Activated naive CD8-positive, alpha-beta T cell treated with anti-CD3 and anti-CD28 coated beads, Interleukin-2, amount 50 U/mL, for 24 hours (primary cell): ENCODE measurements around the gene LRRC3.
"Not testable (repeated sequence)": the region's sequence is repeated elsewhere in the genome, so short reads cannot be mapped to it uniquely, and the experiment has no call there.

ENCODE experiments used
- ATAC-seq: fragments of 150-1000 bp; cut with Tn5 transposase; one replicate; pipeline ENCODE4 v1.10.0; 2021
- DNase-seq: peaks from one replicate; pipeline ENCODE4 v3.0.0; 2021
- H3K27ac Mint-ChIP-seq: one replicate; pipeline ENCODE4 v1.8.0; 2021; ENCODE audit warnings: mild to moderate bottlenecking, mixed read lengths
- H3K27me3 Mint-ChIP-seq: one replicate; pipeline ENCODE4 v1.8.0; 2021; ENCODE audit warnings: mixed read lengths
- H3K36me3 Mint-ChIP-seq: one replicate; pipeline ENCODE4 v1.8.0; 2021; ENCODE audit warnings: low read depth, mixed read lengths
- H3K4me1 Mint-ChIP-seq: one replicate; pipeline ENCODE4 v1.8.0; 2021; ENCODE audit warnings: mixed read lengths
- H3K4me3 Mint-ChIP-seq: one replicate; pipeline ENCODE4 v1.8.0; 2021; ENCODE audit warnings: mild to moderate bottlenecking, moderate library complexity, mixed read lengths
- H3K9me3 Mint-ChIP-seq: one replicate; pipeline ENCODE4 v1.8.0; 2021; ENCODE audit warnings: mixed read lengths

The LRRC3 gene

GRCh38 chr21:44497703-44498126 lies 42.4 kb downstream of the LRRC3 start:
- no peak for DNase-seq
- H3K27me3 Mint-ChIP-seq, result peaks cover 11% of the 10 kb centered on the region
- no peak for ATAC-seq
- no peak overlapping the region for H3K4me3 Mint-ChIP-seq
- H3K36me3 Mint-ChIP-seq, result no peaks in the 10 kb centered on the region
- peaks cover 5% of the 10 kb centered on the region for H3K9me3 Mint-ChIP-seq
- no peaks in the 10 kb centered on the region for H3K4me1 Mint-ChIP-seq
- no peak overlapping the region for H3K27ac Mint-ChIP-seq

DNA sequence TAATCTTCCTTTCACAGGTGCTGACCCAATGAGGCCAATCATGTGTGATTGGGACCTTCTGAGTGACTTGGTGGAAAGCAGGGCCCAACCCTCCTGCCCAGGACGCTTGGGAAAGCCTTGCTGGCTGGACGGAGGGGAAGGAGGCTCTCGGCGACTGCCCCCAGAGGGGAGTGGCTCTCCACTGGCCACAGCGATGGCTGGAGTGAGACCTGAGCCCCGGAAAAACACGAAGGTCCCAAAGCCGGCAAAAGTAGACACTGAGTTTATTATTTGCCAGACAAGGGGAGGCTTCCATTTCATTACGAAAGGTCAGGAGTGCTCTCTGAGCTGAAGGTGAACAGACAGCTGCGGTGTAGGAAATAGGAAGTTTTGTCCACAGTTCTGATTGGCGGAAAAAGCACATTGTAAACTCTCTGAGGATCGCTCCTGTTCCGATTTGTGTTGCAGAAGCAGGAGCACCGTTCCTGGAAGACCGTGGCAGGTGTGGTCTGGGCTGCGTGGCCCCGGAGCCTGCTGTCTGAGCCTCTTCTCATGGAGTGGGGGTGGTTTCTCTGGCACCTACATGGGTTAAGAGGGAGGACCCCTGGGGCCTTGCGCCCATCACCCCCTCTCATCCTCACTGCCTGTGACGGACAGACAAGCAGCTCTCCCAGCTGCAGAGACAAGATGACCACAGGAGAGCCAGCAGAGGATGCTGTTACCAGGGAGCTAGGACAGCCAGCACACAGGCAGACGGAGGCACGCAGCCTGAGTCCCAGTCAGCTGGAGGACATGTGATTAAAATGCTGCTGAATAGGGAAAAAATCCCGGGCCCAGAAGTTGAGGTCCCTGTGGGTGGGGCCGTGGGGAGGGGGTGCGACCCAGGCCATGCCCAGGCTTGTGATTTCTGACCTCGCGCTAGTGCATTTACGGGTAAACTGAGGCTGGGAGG lies 43.2 kb downstream of the LRRC3 start:
- DNase-seq, result no peak
- Mint-ChIP-seq H3K27ac (no peak overlapping the region), H3K36me3 (no peaks in the 10 kb centered on the region), H3K27me3 (peaks cover 8% of the 10 kb centered on the region), H3K9me3 (no peaks in the 10 kb centered on the region), H3K4me3 (no peak overlapping the region), H3K4me1 (no peaks in the 10 kb centered on the region)
- no peak for ATAC-seq

- Mint-ChIP-seq H3K27me3 (peaks cover 8% of the 10 kb centered on the region), H3K4me1 (peaks cover 2% of the 10 kb centered on the region), H3K4me3 (no peak overlapping the region), H3K36me3 (no peaks in the 10 kb centered on the region), H3K9me3 (no peaks in the 10 kb centered on the region), H3K27ac (no peak overlapping the region)
- ATAC-seq (no peak), DNase-seq (no peak)
Observed at GRCh38 chr21:44499211-44499560, 43.9 kb downstream of the LRRC3 start.

- DNase-seq (no peak), ATAC-seq (no peak)
- Mint-ChIP-seq H3K4me1 (peaks cover 2% of the 10 kb centered on the region), H3K36me3 (no peaks in the 10 kb centered on the region), H3K4me3 (no peak overlapping the region), H3K9me3 (no peaks in the 10 kb centered on the region), H3K27me3 (peaks cover 8% of the 10 kb centered on the region), H3K27ac (no peak overlapping the region)
Observed at GRCh38 chr21:44499631-44500030, 44.3 kb downstream of the LRRC3 start.

GRCh38 chr21:44500111-44500510 lies 44.8 kb downstream of the LRRC3 start:
- DNase-seq (no peak), ATAC-seq (no peak)
- no peak overlapping the region for H3K27ac Mint-ChIP-seq
- peaks cover 2% of the 10 kb centered on the region for H3K4me1 Mint-ChIP-seq
- peaks cover 8% of the 10 kb centered on the region for H3K27me3 Mint-ChIP-seq
- no peaks in the 10 kb centered on the region for H3K9me3 Mint-ChIP-seq
- no peak overlapping the region for H3K4me3 Mint-ChIP-seq
- no peaks in the 10 kb centered on the region for H3K36me3 Mint-ChIP-seq

DNA sequence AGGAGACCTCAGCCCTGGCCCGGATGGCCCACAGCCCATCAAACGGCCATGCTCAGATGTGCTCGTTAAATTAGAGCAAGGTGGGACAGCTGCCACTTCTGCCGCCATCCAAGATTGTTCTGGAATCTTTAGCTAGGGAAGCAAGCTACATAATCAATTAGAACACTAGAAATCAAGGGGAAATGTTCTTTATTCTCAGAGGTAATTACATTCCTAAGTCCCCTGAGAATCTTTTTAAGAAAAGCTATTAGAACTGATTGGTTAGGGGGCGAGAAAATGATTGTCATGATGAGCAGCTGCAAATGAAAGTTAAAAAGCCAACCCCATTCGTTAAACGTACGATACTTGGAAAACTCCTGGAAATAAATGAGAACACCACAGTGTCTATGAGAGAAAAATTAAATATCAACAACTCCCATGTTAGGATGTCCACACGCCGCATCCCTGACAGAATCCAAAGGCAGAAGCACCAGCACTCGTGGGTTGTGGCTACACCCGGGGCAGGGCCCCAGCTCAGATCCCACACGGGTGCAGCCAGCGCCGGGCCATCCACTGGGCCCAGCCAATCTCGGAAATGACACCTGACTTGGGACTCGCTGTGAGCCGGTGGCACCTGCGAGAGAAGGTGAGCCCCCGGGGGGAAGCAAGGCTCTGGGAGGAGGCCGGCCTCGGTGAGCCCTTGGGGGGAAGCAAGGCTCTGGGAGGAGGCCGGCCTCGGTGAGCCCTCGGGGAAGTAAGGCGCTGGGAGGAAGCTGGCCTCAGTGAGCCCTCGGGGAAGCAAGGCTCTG lies 47.1 kb downstream of the LRRC3 start:
- peaks cover 2% of the 10 kb centered on the region for H3K4me1 Mint-ChIP-seq
- H3K4me3 Mint-ChIP-seq, result no peak overlapping the region
- ATAC-seq, result no peak
- DNase-seq, result no peak
- no peaks in the 10 kb centered on the region for H3K9me3 Mint-ChIP-seq
- H3K27me3 Mint-ChIP-seq, result no peaks in the 10 kb centered on the region
- no peak overlapping the region for H3K27ac Mint-ChIP-seq
- no peaks in the 10 kb centered on the region for H3K36me3 Mint-ChIP-seq

GRCh38 chr21:44503006-44503889 lies 47.9 kb downstream of the LRRC3 start:
- H3K9me3 Mint-ChIP-seq, DNase-seq, ATAC-seq, H3K4me3 Mint-ChIP-seq, H3K27ac Mint-ChIP-seq, H3K4me1 Mint-ChIP-seq, H3K27me3 Mint-ChIP-seq, H3K36me3 Mint-ChIP-seq: not testable (repeated sequence)

- Mint-ChIP-seq H3K9me3 (no peaks in the 10 kb centered on the region), H3K27ac (no peak overlapping the region), H3K27me3 (no peaks in the 10 kb centered on the region), H3K36me3 (no peaks in the 10 kb centered on the region), H3K4me3 (no peak overlapping the region), H3K4me1 (peaks cover 2% of the 10 kb centered on the region)
- ATAC-seq, result no peak
- DNase-seq, result no peak
Observed at GRCh38 chr21:44503901-44504399, 48.6 kb downstream of the LRRC3 start.

GRCh38 chr21:44505673-44506278 lies 50.5 kb downstream of the LRRC3 start:
- Mint-ChIP-seq H3K36me3 (no peaks in the 10 kb centered on the region), H3K27me3 (no peaks in the 10 kb centered on the region), H3K27ac (no peak overlapping the region), H3K4me1 (peaks cover 2% of the 10 kb centered on the region), H3K9me3 (no peaks in the 10 kb centered on the region), H3K4me3 (no peak overlapping the region)
- ATAC-seq (no peak), DNase-seq (no peak)

- Mint-ChIP-seq H3K4me3 (no peak overlapping the region), H3K36me3 (no peaks in the 10 kb centered on the region), H3K27me3 (no peaks in the 10 kb centered on the region), H3K4me1 (peaks cover 2% of the 10 kb centered on the region), H3K9me3 (no peaks in the 10 kb centered on the region), H3K27ac (no peak overlapping the region)
- DNase-seq, result no peak
- ATAC-seq, result no peak
Observed at GRCh38 chr21:44506279-44507255, 51.3 kb downstream of the LRRC3 start.

GRCh38 chr21:44507673-44508425 lies 52.5 kb downstream of the LRRC3 start:
- Mint-ChIP-seq H3K27ac (no peak overlapping the region), H3K4me3 (no peak overlapping the region), H3K9me3 (no peaks in the 10 kb centered on the region), H3K4me1 (peaks cover 2% of the 10 kb centered on the region), H3K36me3 (no peaks in the 10 kb centered on the region), H3K27me3 (no peaks in the 10 kb centered on the region)
- DNase-seq (no peak), ATAC-seq (no peak)

GRCh38 chr21:44508426-44508710 lies 53.1 kb downstream of the LRRC3 start:
- no peaks in the 10 kb centered on the region for H3K36me3 Mint-ChIP-seq
- H3K27me3 Mint-ChIP-seq, result no peaks in the 10 kb centered on the region

More at GRCh38 chr21:44508426-44508710, 53.1 kb downstream of the LRRC3 start:
- ATAC-seq (no peak), DNase-seq (no peak)
- Mint-ChIP-seq H3K4me1 (peaks cover 2% of the 10 kb centered on the region), H3K4me3 (no peak overlapping the region), H3K27ac (no peak overlapping the region), H3K9me3 (no peaks in the 10 kb centered on the region)
